Measurements from ENCODE around the gene CCHCR1. TPM values are rescaled to one million over a fixed set of nuclear protein-coding genes. Genes with fewer than 3 reads are reported as not detected.
A peak's percentile ranks its signal among the peaks of the same experiment; 100 is the strongest.

The CCHCR1 gene
- total RNA-seq, 2 experiments from 2014 or later: 17.5 to 18.2 TPM

DNA sequence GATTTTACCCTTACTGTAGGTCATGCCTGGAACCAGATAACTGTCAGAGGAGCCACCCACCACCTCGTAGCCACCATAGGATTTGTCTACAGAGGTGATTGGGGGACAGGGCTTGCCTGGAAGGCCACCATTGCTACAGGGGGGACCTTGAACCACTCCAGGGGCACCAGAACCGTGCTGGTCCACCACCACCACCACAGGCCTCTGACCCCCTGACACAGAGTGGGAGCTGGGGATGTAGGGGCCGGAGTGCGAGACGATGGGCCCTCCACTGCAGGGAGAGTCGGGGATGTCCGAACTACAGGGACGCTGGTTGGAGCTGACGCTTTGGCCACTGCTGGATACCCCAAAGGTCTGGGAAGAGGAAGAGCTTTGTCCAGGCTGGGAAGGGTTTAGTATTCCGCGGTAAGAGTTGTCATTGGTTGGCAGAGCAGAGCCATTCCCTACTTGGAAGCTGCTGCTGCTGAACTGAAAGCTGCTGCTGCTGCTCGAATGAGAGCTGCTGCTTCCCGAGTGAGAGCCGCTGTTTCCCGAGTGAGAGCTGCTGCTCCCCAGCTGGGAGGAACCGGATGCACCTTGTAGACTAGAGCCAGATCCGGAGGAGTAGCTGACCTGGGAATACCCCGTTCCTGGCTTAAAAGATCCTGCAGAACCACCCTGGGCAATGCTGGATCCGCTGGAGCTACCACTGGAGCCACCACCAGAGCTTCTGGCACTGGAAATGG, 40.8 kb downstream of the CCHCR1 start:
- ChIA-PET POLR2A (no interaction called here), CTCF (no interaction called here)
- no peak for TF ChIP-seq CTCF (IDR thresholded peaks at IDR 0.05)
- H3K4me1 Mint-ChIP-seq (ENCODE audit: low read depth): peaks cover 11% of the 10 kb centered on the region
- no peaks in the 10 kb centered on the region for H3K36me3 Mint-ChIP-seq (ENCODE audit: low read depth)
- no peaks in the 10 kb centered on the region for H3K36me3 ChIP-seq (ENCODE audit: insufficient read depth, low read length)
- intact Hi-C loops (cut with DNase I, micrococcal nuclease): loop anchor here in 1 of 2 experiments (10.0 kb wide), 1 partner anchor 182 kb away; the partner anchor contains the start of gene SFTA2
- H3K9me3 Mint-ChIP-seq: no peaks in the 10 kb centered on the region
- H3K4me3 Mint-ChIP-seq: no peak overlapping the region
- H3K27ac ChIP-seq (ENCODE audit: low read depth in 1 of 2, low read length in 2 of 2): no peak overlapping the region
- no peak overlapping the region for H3K27ac Mint-ChIP-seq
- H3K27me3 ChIP-seq (ENCODE audit: control insufficient read depth in 1 of 2, insufficient read depth in 2 of 2, low read length in 2 of 2): no peaks in the 10 kb centered on the region
- DNase-seq (no peak), ATAC-seq (ENCODE audit: poor library complexity) (no peak)
- no peaks in the 10 kb centered on the region for H3K9me3 ChIP-seq (ENCODE audit: control insufficient read depth in 1 of 2, insufficient read depth in 1 of 2, low read length in 2 of 2)
- H3K4me1 ChIP-seq (ENCODE audit: insufficient read depth, low read length): peaks cover 9% of the 10 kb centered on the region
- no peak overlapping the region for H3K4me3 ChIP-seq (ENCODE audit: low read length)
- H3K27me3 Mint-ChIP-seq: peaks cover 7% of the 10 kb centered on the region

- DNase-seq (no peak), ATAC-seq (ENCODE audit: poor library complexity) (no peak)
- peaks cover 0 to 1% of the 10 kb centered on the region in 2 experiments for H3K27me3 ChIP-seq (ENCODE audit: control insufficient read depth in 1 of 2, insufficient read depth in 2 of 2, low read length in 2 of 2)
- intact Hi-C loops (cut with DNase I, micrococcal nuclease): loop anchor here in 1 of 2 experiments (1.0 to 10.0 kb wide), 2 partner anchors 36 to 181 kb away; partner anchors contain the start of gene SFTA2
- no peak overlapping the region for H3K27ac ChIP-seq (ENCODE audit: low read depth in 1 of 2, low read length in 2 of 2)
- TF ChIP-seq CTCF (IDR thresholded peaks at IDR 0.05): no peak
- no peaks in the 10 kb centered on the region for H3K9me3 Mint-ChIP-seq
- no peak overlapping the region for H3K27ac Mint-ChIP-seq
- no peak overlapping the region for H3K4me3 ChIP-seq (ENCODE audit: low read length)
- no peaks in the 10 kb centered on the region for H3K9me3 ChIP-seq (ENCODE audit: control insufficient read depth in 1 of 2, insufficient read depth in 1 of 2, low read length in 2 of 2)
- H3K36me3 ChIP-seq (ENCODE audit: insufficient read depth, low read length): no peaks in the 10 kb centered on the region
- CTCF ChIA-PET: no interaction called here
- H3K4me3 Mint-ChIP-seq: no peak overlapping the region
- POLR2A ChIA-PET: interaction anchor here (1.3 kb wide), 2 partner anchors 22 to 29 kb away, joined by 3 to 5 read pairs; no protein-coding TSS in a partner anchor
- H3K4me1 Mint-ChIP-seq (ENCODE audit: low read depth): peaks cover 11% of the 10 kb centered on the region
- peaks cover 7% of the 10 kb centered on the region for H3K27me3 Mint-ChIP-seq
- H3K36me3 Mint-ChIP-seq (ENCODE audit: low read depth): no peaks in the 10 kb centered on the region
- H3K4me1 ChIP-seq (ENCODE audit: insufficient read depth, low read length): peaks cover 9% of the 10 kb centered on the region
Observed at GRCh38 chr6:31115941-31116560, 41.6 kb downstream of the CCHCR1 start.

DNA sequence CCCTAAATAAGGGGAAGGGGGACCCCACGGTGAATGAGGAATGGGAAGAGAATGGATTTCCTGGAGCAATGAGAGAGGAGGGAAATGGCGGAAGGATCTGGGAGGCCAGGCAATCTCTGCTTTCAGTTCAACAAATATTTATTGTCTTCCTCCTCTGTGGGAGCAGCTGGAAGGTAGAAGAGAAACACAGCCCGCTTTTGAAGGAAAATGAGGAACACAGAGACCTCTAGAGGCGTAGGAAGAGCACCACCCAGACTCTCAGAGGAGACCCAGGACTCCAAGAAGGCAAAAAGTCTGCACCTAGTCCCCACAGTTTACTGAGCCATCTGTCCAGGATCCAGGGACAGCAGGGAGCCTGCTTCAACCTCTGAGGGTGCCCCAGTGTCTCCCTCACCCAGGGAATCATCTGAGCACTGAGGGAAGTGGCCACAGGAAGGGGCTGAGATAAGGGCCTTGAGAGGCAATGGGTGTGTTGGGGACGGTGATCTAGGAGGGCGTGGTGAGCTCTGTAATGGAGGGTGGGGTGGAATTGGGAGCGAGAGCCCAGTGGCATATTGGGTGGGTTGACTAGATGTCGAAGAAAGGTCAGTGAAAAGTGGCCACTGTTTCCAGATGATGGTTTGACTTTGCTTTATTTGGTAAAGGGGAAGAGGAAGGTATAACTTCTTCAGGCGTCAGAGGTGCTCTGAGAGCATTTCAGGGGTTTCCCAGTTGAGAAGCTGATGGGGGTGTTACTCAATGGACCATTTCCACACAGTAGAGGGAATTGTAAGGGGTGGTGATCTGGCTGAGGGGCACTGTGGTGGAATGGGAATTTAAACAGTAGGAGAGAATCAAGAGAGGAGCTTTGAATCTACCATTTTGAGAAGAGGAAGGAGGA, 42.4 kb downstream of the CCHCR1 start:
- H3K27ac ChIP-seq (ENCODE audit: low read depth in 1 of 2, low read length in 2 of 2): no peak overlapping the region
- peaks cover 9% of the 10 kb centered on the region for H3K4me1 ChIP-seq (ENCODE audit: insufficient read depth, low read length)
- peak; percentile 44 for TF ChIP-seq CTCF (IDR thresholded peaks at IDR 0.05)
- no peaks in the 10 kb centered on the region for H3K36me3 ChIP-seq (ENCODE audit: insufficient read depth, low read length)
- intact Hi-C loops (cut with DNase I, micrococcal nuclease): loop anchor here in 1 of 2 experiments (1.0 to 10.0 kb wide), 2 partner anchors 35 to 180 kb away; partner anchors contain the start of gene SFTA2
- Mint-ChIP-seq H3K4me1 (ENCODE audit: low read depth) (peaks cover 11% of the 10 kb centered on the region), H3K9me3 (no peaks in the 10 kb centered on the region), H3K4me3 (no peak overlapping the region), H3K27ac (no peak overlapping the region), H3K27me3 (peaks cover 7% of the 10 kb centered on the region), H3K36me3 (ENCODE audit: low read depth) (no peaks in the 10 kb centered on the region)
- CTCF ChIA-PET: no interaction called here
- peak in 3 of 14 experiments; percentile 40 to 48 (median 48) for DNase-seq
- POLR2A ChIA-PET: interaction anchor here (1.0 to 1.3 kb wide), 3 partner anchors 21 to 36 kb away, joined by 3 to 5 read pairs (median 5); no protein-coding TSS in a partner anchor
- peak; percentile 78 for ATAC-seq (ENCODE audit: poor library complexity)
- no peaks in the 10 kb centered on the region for H3K9me3 ChIP-seq (ENCODE audit: control insufficient read depth in 1 of 2, insufficient read depth in 1 of 2, low read length in 2 of 2)
- H3K27me3 ChIP-seq (ENCODE audit: control insufficient read depth in 1 of 2, insufficient read depth in 2 of 2, low read length in 2 of 2): peaks cover 0 to 3% of the 10 kb centered on the region in 2 experiments
- no peak overlapping the region for H3K4me3 ChIP-seq (ENCODE audit: low read length)
